ENCODE measurements around the gene OR52D1. TPM values are rescaled to one million over a fixed set of nuclear protein-coding genes. Genes with fewer than 3 reads are reported as not detected.
A peak's percentile ranks its signal among the peaks of the same experiment; 100 is the strongest.

Gene OR52D1
- total and polyA plus RNA-seq, 9 of the 15 experiments (the other 6 are each of a cell fraction or from before 2014, with no cell fraction given): 0.14 to 1.3 (median 0.97) TPM; not detected in 6

- TF ChIP-seq MNT (conservative IDR thresholded peaks at IDR 0.05): no peak
- TF ChIP-seq ZNF778 (CRISPR knock-in tag; IDR thresholded peaks at IDR 0.05): no peak
- TF ChIP-seq HOMEZ (CRISPR knock-in tag; IDR thresholded peaks at IDR 0.05): no peak
- TF ChIP-seq BACH1 (tag; IDR thresholded peaks at IDR 0.05): 0 out of 2 replicates have a peak, but pooled peaks have one; percentile 20
- no peak for TF ChIP-seq MCM7 (IDR thresholded peaks at IDR 0.05)
- TF ChIP-seq PTRF (tag; IDR thresholded peaks at IDR 0.05): peak; percentile 53; the same call in 1 of the 2 replicates
- no peak for TF ChIP-seq ZNF696 (CRISPR knock-in tag; conservative IDR thresholded peaks at IDR 0.05)
- no peak for TF ChIP-seq ELF1 (tag; IDR thresholded peaks at IDR 0.05)
- TF ChIP-seq ZKSCAN1 (IDR thresholded peaks at IDR 0.05; ENCODE audit: low read depth, low read length): no peak
- TF ChIP-seq ELF4 (CRISPR knock-in tag; IDR thresholded peaks at IDR 0.05): no peak
- TF ChIP-seq ZNF639 (CRISPR knock-in tag; conservative IDR thresholded peaks at IDR 0.05 in 1 of 2, IDR thresholded peaks at IDR 0.05 in 1 of 2): 0 out of 4 replicates have a peak, but pooled peaks of 1 of the 2 experiments have one; percentile 13
- TF ChIP-seq ZFP30 (CRISPR knock-in tag; IDR thresholded peaks at IDR 0.05; ENCODE audit: borderline replicate concordance): no peak
- TF ChIP-seq CAMTA2 (CRISPR knock-in tag; conservative IDR thresholded peaks at IDR 0.05): no peak
- no peak for TF ChIP-seq ZNF436 (CRISPR knock-in tag; IDR thresholded peaks at IDR 0.05)
- no peak for TF ChIP-seq ZBTB11 (CRISPR knock-in tag; IDR thresholded peaks at IDR 0.05)
- TF ChIP-seq ZNF311 (CRISPR knock-in tag; IDR thresholded peaks at IDR 0.05): peak; percentile 74; the same call in 1 of the 2 replicates
- no peak for TF ChIP-seq PML (IDR thresholded peaks at IDR 0.05; ENCODE audit: low read length)
- TF ChIP-seq RUNX1 (IDR thresholded peaks at IDR 0.05; ENCODE audit: low read depth): no peak
- TF ChIP-seq DMBX1 (CRISPR knock-in tag; IDR thresholded peaks at IDR 0.05; ENCODE audit: borderline replicate concordance): peak; percentile 72; the same call in 1 of the 2 replicates
- no peak for TF ChIP-seq TAL1 (IDR thresholded peaks at IDR 0.05)
Observed at GRCh38 chr11:5500393-5500801, 11.9 kb downstream of the OR52D1 start (continued).

Data from K562 (cell line).